A673 (cell line): ENCODE data around the gene PPP2R1A. TPM values are rescaled to one million over a fixed set of nuclear protein-coding genes. Genes with fewer than 3 reads are reported as not detected.
A peak's percentile ranks its signal among the peaks of the same experiment; 100 is the strongest.

Experiments
- BruUV-seq: library from RNA; stranded (reverse); fragments of 400-500 nt; replicated peaks from 2 replicates; lab custom pipeline; 2021; lab: Mats Ljungman, UMichigan
- CTCF ChIA-PET: fragments of 300-600 bp; sonication (Branson Sonifier 250); formaldehyde crosslinking; loops from one replicate; lab custom pipeline; 2022; ENCODE audit warnings: antibody characterized with exemption; lab: Charles Lee
- POLR2A ChIA-PET: fragments of 300-600 bp; sonication (Branson Sonifier 250); formaldehyde crosslinking; loops from one replicate; lab custom pipeline; 2022; ENCODE audit warnings: antibody characterized with exemption; ENCODE audit not compliant: low non-redundant PET; lab: Charles Lee
- DNase-seq: peaks from one replicate; pipeline ENCODE4 v3.0.0-alpha.2; 2015; ENCODE audit warnings: low spot score
- H3K27ac ChIP-seq: fragments of 200-600 bp; sonication (generic); 2 replicates; pipeline ENCODE4 v1.5.1; 2016; ENCODE audit warnings: mixed run types, low read depth, mild to moderate bottlenecking, mixed read lengths, antibody characterized with exemption, low read length; ENCODE audit not compliant: poor library complexity, severe bottlenecking
- H3K27me3 ChIP-seq: fragments of 200-600 bp; sonication (generic); replicated peaks from 2 replicates; pipeline ENCODE4 v1.6.1; 2017; ENCODE audit warnings: mixed run types, low read depth, mild to moderate bottlenecking, mixed read lengths, antibody characterized with exemption, low read length; ENCODE audit not compliant: insufficient read depth, poor library complexity
- H3K36me3 ChIP-seq: fragments of 200-600 bp; sonication (generic); 2 replicates; pipeline ENCODE4 v1.6.1; 2016; ENCODE audit warnings: mixed run types, mild to moderate bottlenecking, mixed read lengths, antibody characterized with exemption, low read length; ENCODE audit not compliant: insufficient read depth, poor library complexity, severe bottlenecking
- H3K4me1 ChIP-seq: fragments of 200-600 bp; sonication (generic); 2 replicates; pipeline ENCODE4 v1.6.1; 2017; ENCODE audit warnings: mixed run types, mild to moderate bottlenecking, mixed read lengths, antibody characterized with exemption, low read length; ENCODE audit not compliant: insufficient read depth, poor library complexity, severe bottlenecking
- H3K4me3 ChIP-seq: fragments of 200-600 bp; sonication (generic); 2 replicates; pipeline ENCODE4 v1.5.1; 2016; ENCODE audit warnings: low read depth, mixed run types, mild to moderate bottlenecking, mixed read lengths, low read length; ENCODE audit not compliant: poor library complexity, severe bottlenecking
- H3K9me3 ChIP-seq: fragments of 200-600 bp; sonication (generic); 2 replicates; pipeline ENCODE4 v1.6.1; 2016; ENCODE audit warnings: mixed run types, low read depth, mild to moderate bottlenecking, mixed read lengths, antibody characterized with exemption, low read length; ENCODE audit not compliant: poor library complexity, severe bottlenecking
- CTCF ChIP-seq: fragments of 300-800, 200-600 bp; sonication (generic); conservative IDR thresholded peaks from 2 replicates; pipeline ENCODE4 v1.5.1; 2017; ENCODE audit warnings: low read depth, mild to moderate bottlenecking, antibody characterized with exemption, low read length, moderate library complexity, mixed read lengths
- EZH2 ChIP-seq: fragments of 200-600 bp; sonication (generic); IDR thresholded peaks from 2 replicates; pipeline ENCODE4 v1.6.1; 2017; ENCODE audit warnings: borderline replicate concordance, low read depth, mild to moderate bottlenecking, mixed read lengths, antibody characterized with exemption, low read length; ENCODE audit not compliant: poor library complexity, severe bottlenecking
- intact Hi-C: fragments of 100-400 bp; cut with micrococcal nuclease; formaldehyde crosslinking; loops from one replicate; pipeline ENCODE4 v1.10.0; 2022; ENCODE audit not compliant: unreplicated experiment
- total RNA-seq: library from RNA; stranded (reverse); gene quantifications from 2 replicates; pipeline ENCODE4 v1.2.3, GENCODE V29; 2021

The PPP2R1A gene
- total RNA-seq, 1 experiment from 2014 or later = 324 TPM

GRCh38 chr19:52190487-52191293 is 838 bp downstream of the PPP2R1A start:
- Histone ChIP-seq H3K4me1 (peaks cover 8% of the 10 kb centered on the region), H3K36me3 (peaks cover 26% of the 10 kb centered on the region), H3K27me3 (no peaks in the 10 kb centered on the region), H3K27ac (peak overlapping the region; percentile 97), H3K9me3 (no peaks in the 10 kb centered on the region), H3K4me3 (peak overlapping the region; percentile 68)
- intact Hi-C loops = no loop called here
- no TSS peak for BruUV-seq
- CTCF ChIA-PET = no interaction called here
- POLR2A ChIA-PET = no interaction called here
- no peak for TF ChIP-seq CTCF
- TF ChIP-seq EZH2 = no peak
- peak; percentile 45 for DNase-seq

- Histone ChIP-seq H3K4me1 (peaks cover 8% of the 10 kb centered on the region), H3K4me3 (peak overlapping the region; percentile 68), H3K27ac (peak overlapping the region; percentile 97), H3K36me3 (peaks cover 33% of the 10 kb centered on the region), H3K27me3 (no peaks in the 10 kb centered on the region), H3K9me3 (no peaks in the 10 kb centered on the region)
- CTCF ChIA-PET = no interaction called here
- BruUV-seq = TSS peak; percentile 44
- no peak for TF ChIP-seq CTCF
- TF ChIP-seq EZH2 = no peak
- DNase-seq = no peak
- POLR2A ChIA-PET = no interaction called here
- intact Hi-C loops = no loop called here
Measured at GRCh38 chr19:52191389-52191788, 1.5 kb downstream of the PPP2R1A start.

- peak overlapping the region; percentile 68 for H3K4me3 ChIP-seq
- TF ChIP-seq CTCF = no peak
- peaks cover 8% of the 10 kb centered on the region for H3K4me1 ChIP-seq
- no peak overlapping the region for H3K27ac ChIP-seq
- no peaks in the 10 kb centered on the region for H3K9me3 ChIP-seq
- intact Hi-C loops = no loop called here
- no peaks in the 10 kb centered on the region for H3K27me3 ChIP-seq
- ChIA-PET POLR2A (no interaction called here), CTCF (no interaction called here)
- peaks cover 38% of the 10 kb centered on the region for H3K36me3 ChIP-seq
- no peak for DNase-seq
- BruUV-seq = no TSS peak
Measured at GRCh38 chr19:52191951-52192350, 2.1 kb downstream of the PPP2R1A start.
